Activated CD4-positive, alpha-beta T cell treated with anti-CD3 and anti-CD28 coated beads, Interleukin-2, amount 50 U/mL, for 4 hours (primary cell): Measurements from ENCODE around the gene GLI2.

Source experiments
- DNase-seq, 2 experiments: peaks; one replicate each; pipeline ENCODE4 v3.0.0-alpha.2; 2020

The GLI2 gene

GRCh38 chr2:120773186-120773800 is 37.6 kb downstream of the GLI2 start:
- DNase-seq: no peak

GRCh38 chr2:120774557-120775160 is 39.0 kb downstream of the GLI2 start:
- no peak for DNase-seq

- DNase-seq: no peak
Measured at GRCh38 chr2:120775194-120775593, 39.5 kb downstream of the GLI2 start.

GRCh38 chr2:120775801-120776589 is 40.3 kb downstream of the GLI2 start:
- no peak for DNase-seq

GRCh38 chr2:120776649-120777048 is 41.0 kb downstream of the GLI2 start:
- DNase-seq: no peak

- no peak for DNase-seq
Measured at GRCh38 chr2:120777170-120777751, 41.6 kb downstream of the GLI2 start.

GRCh38 chr2:120777787-120778186 is 42.1 kb downstream of the GLI2 start:
- no peak for DNase-seq

GRCh38 chr2:120778244-120778643 is 42.6 kb downstream of the GLI2 start:
- DNase-seq: no peak

GRCh38 chr2:120779781-120780283 is 44.2 kb downstream of the GLI2 start:
- DNase-seq: no peak

- DNase-seq: no peak
Measured at GRCh38 chr2:120780402-120780801, 44.7 kb downstream of the GLI2 start.

- DNase-seq: no peak
Measured at GRCh38 chr2:120783371-120783791, 47.7 kb downstream of the GLI2 start.

- DNase-seq: no peak
Measured at GRCh38 chr2:120783969-120784372, 48.3 kb downstream of the GLI2 start.
